ENCODE results near the gene MRPL46. TPM values are rescaled to one million over a fixed set of nuclear protein-coding genes. Genes with fewer than 3 reads are reported as not detected.

The MRPL46 gene
- total and polyA plus RNA-seq, 2 of the 8 experiments (the other 6 are each of a cell fraction or from before 2014, with no cell fraction given): 17.2 to 24.5 TPM

- no peak overlapping the region for H3K4me2 ChIP-seq (ENCODE audit: insufficient read depth in 1 of 2, low read depth in 2 of 2, low read length in 2 of 2)
- no peak overlapping the region for H3K23ac ChIP-seq (ENCODE audit: insufficient read length)
- CTCF ChIA-PET (ENCODE audit: partially characterized antibody): interaction anchor here (1.7 to 6.0 kb wide), 3 partner anchors 8 to 45 kb away, joined by 5 to 41 read pairs (median 19); no protein-coding TSS in a partner anchor
- no peak overlapping the region for H3K18ac ChIP-seq (ENCODE audit: extremely low read depth, low read length)
- no peak overlapping the region for H2BK120ac ChIP-seq (replicated peaks; ENCODE audit: low read depth, low read length)
- no peaks in the 10 kb centered on the region for H3K27me3 ChIP-seq (replicated peaks in 1 of 4; ENCODE audit: control insufficient read depth in 3 of 4, extremely low read depth in 1 of 4, insufficient read depth in 3 of 4, low read length in 3 of 4)
- no peak overlapping the region for H2AK5ac ChIP-seq (ENCODE audit: low read depth, low read length)
- WGBS, 2 experiments (ENCODE audit: extremely low coverage in 1 of 2, insufficient coverage in 1 of 2, insufficient read length in 1 of 2, insufficient replicate concordance in 2 of 2, low coverage in 1 of 2, low lambda C conversion rate in 2 of 2, missing lambda C conversion rate in 1 of 2): 90% methylated on average over 2 of the region's 2 CpGs; no CpG with 5 or more reads in 1 of the 2 experiments
- H4K8ac ChIP-seq (ENCODE audit: extremely low read depth, insufficient read depth, low read length): no peak overlapping the region
- H2BK12ac ChIP-seq (ENCODE audit: low read depth, low read length): no peak overlapping the region
- POLR2A ChIA-PET (ENCODE audit: partially characterized antibody): no interaction called here
- no peaks in the 10 kb centered on the region for H3K79me2 ChIP-seq (ENCODE audit: control insufficient read depth in 1 of 2, insufficient read depth in 2 of 2, low read length in 2 of 2)
- no peaks in the 10 kb centered on the region for H3K79me1 ChIP-seq (ENCODE audit: low read depth, low read length)
- H3K4ac ChIP-seq (replicated peaks; ENCODE audit: insufficient read length, low read depth, low read length): no peak overlapping the region
- no peak overlapping the region for H3K4me3 ChIP-seq (ENCODE audit: extremely low read depth in 1 of 4, insufficient read depth in 2 of 4, low read depth in 3 of 4, low read length in 4 of 4)
- no peak overlapping the region for H4K5ac ChIP-seq (ENCODE audit: insufficient read length, low read depth, low read length)
- H3K9ac ChIP-seq (replicated peaks in 1 of 4; ENCODE audit: extremely low read depth in 1 of 4, low read depth in 3 of 4, low read length in 3 of 4): no peak overlapping the region
- no peaks in the 10 kb centered on the region for H3K23me2 ChIP-seq (ENCODE audit: low read depth, low read length)
- no peak overlapping the region for H2AFZ ChIP-seq (ENCODE audit: low read length)
- H3K4me1 ChIP-seq (replicated peaks in 1 of 4; ENCODE audit: control insufficient read depth in 3 of 4, insufficient read depth in 4 of 4, low read length in 3 of 4): no peaks in the 10 kb centered on the region
- no peak overlapping the region for H4K91ac ChIP-seq (replicated peaks; ENCODE audit: insufficient read length, low read length)
- no peaks in the 10 kb centered on the region for H4K20me1 ChIP-seq (replicated peaks in 1 of 2; ENCODE audit: control insufficient read depth in 1 of 2, insufficient read depth in 2 of 2, low read length in 2 of 2)
- no peak overlapping the region for H2BK5ac ChIP-seq (ENCODE audit: low read depth, low read length)
- no peak overlapping the region for H2BK15ac ChIP-seq (ENCODE audit: low read length)
- H3K36me3 ChIP-seq (ENCODE audit: control insufficient read depth in 2 of 4, insufficient read depth in 4 of 4, low read length in 3 of 4): no peaks in the 10 kb centered on the region
- no peak overlapping the region for H3K14ac ChIP-seq (ENCODE audit: insufficient read length)
- no peak for DNase-seq (ENCODE audit: low read depth in 1 of 2, low spot score in 2 of 2)
- peaks cover 0 to 3% of the 10 kb centered on the region in 2 experiments; a peak in 1 of 4 replicates for H3K9me3 ChIP-seq (ENCODE audit: insufficient read depth in 2 of 2, low read depth in 1 of 2, low read length in 1 of 2)
- no peak overlapping the region for H3K27ac ChIP-seq (ENCODE audit: low read depth, low read length)
- no peak overlapping the region for H3K56ac ChIP-seq (replicated peaks; ENCODE audit: insufficient read length, low read depth, low read length)
- FAIRE-seq: no peak
- H2BK20ac ChIP-seq (ENCODE audit: low read length): no peak overlapping the region
- TF ChIP-seq YY1 (IDR thresholded peaks at IDR 0.05; ENCODE audit: low read depth, low read length) (no peak), SP2 (IDR thresholded peaks at IDR 0.05; ENCODE audit: low read length) (no peak), MAFK (IDR thresholded peaks at IDR 0.05; ENCODE audit: low read depth, low read length) (no peak), BRCA1 (IDR thresholded peaks at IDR 0.05; ENCODE audit: low read depth, low read length) (no peak), KDM4A (IDR thresholded peaks at IDR 0.05; ENCODE audit: low read depth, low read length, severe bottlenecking) (no peak)
Observed at GRCh38 chr15:88441076-88441730, 26.0 kb downstream of the MRPL46 start.

All from H1 (cell line).